Measurements from ENCODE around the gene EDAR. TPM values are rescaled to one million over a fixed set of nuclear protein-coding genes. Genes with fewer than 3 reads are reported as not detected.

EDAR gene
- total RNA-seq, 1 donor from 2014 or later: 0.33 TPM

- peaks cover 13% of the 10 kb centered on the region for H3K27me3 ChIP-seq (ENCODE audit: low read depth)
- H3K9me3 ChIP-seq (replicated peaks): no peaks in the 10 kb centered on the region
- H3K4me1 ChIP-seq: peaks cover 8% of the 10 kb centered on the region
- H3K36me3 ChIP-seq: no peaks in the 10 kb centered on the region
- H3K27ac ChIP-seq (replicated peaks): no peak overlapping the region
- no peak for TF ChIP-seq CTCF (IDR thresholded peaks at IDR 0.05; ENCODE audit: borderline replicate concordance)
- H3K4me3 ChIP-seq: no peak overlapping the region
- intact Hi-C loops (cut with micrococcal nuclease): no loop called here
- no peak for DNase-seq
These were observed 65.1 kb downstream of the EDAR start for GRCh38 chr2:108923736-108924579.

- no peaks in the 10 kb centered on the region for H3K9me3 ChIP-seq (replicated peaks)
- no peak overlapping the region for H3K27ac ChIP-seq (replicated peaks)
- peaks cover 17% of the 10 kb centered on the region for H3K27me3 ChIP-seq (ENCODE audit: low read depth)
- peaks cover 8% of the 10 kb centered on the region for H3K4me1 ChIP-seq
- no peak for TF ChIP-seq CTCF (IDR thresholded peaks at IDR 0.05; ENCODE audit: borderline replicate concordance)
- no peak for DNase-seq
- intact Hi-C loops (cut with micrococcal nuclease): no loop called here
- no peak overlapping the region for H3K4me3 ChIP-seq
- H3K36me3 ChIP-seq: no peaks in the 10 kb centered on the region
These were observed 65.9 kb downstream of the EDAR start for GRCh38 chr2:108923019-108923700.

- no peaks in the 10 kb centered on the region for H3K36me3 ChIP-seq
- no peaks in the 10 kb centered on the region for H3K9me3 ChIP-seq (replicated peaks)
- H3K27ac ChIP-seq (replicated peaks): no peak overlapping the region
- intact Hi-C loops (cut with micrococcal nuclease): no loop called here
- peaks cover 25% of the 10 kb centered on the region for H3K27me3 ChIP-seq (ENCODE audit: low read depth)
- H3K4me1 ChIP-seq: peaks cover 8% of the 10 kb centered on the region
- no peak for DNase-seq
- TF ChIP-seq CTCF (IDR thresholded peaks at IDR 0.05; ENCODE audit: borderline replicate concordance): no peak
- H3K4me3 ChIP-seq: no peak overlapping the region
These were observed 66.7 kb downstream of the EDAR start for GRCh38 chr2:108922141-108922915.

GRCh38 chr2:108921096-108922030 lies 67.7 kb downstream of the EDAR start:
- intact Hi-C loops (cut with micrococcal nuclease): no loop called here
- Histone ChIP-seq H3K9me3 (replicated peaks) (no peaks in the 10 kb centered on the region), H3K4me1 (peaks cover 8% of the 10 kb centered on the region), H3K27ac (replicated peaks) (no peak overlapping the region), H3K36me3 (no peaks in the 10 kb centered on the region), H3K4me3 (no peak overlapping the region), H3K27me3 (ENCODE audit: low read depth) (peaks cover 25% of the 10 kb centered on the region)
- no peak for DNase-seq
- no peak for TF ChIP-seq CTCF (IDR thresholded peaks at IDR 0.05; ENCODE audit: borderline replicate concordance)
